Activated naive CD4-positive, alpha-beta T cell treated with anti-CD3 and anti-CD28 coated beads, Interleukin-2, amount 10 ng/mL, durations not matched to agents 5 hours and 36 hours (primary cell): ENCODE measurements around the gene ALKBH6. TPM values are rescaled to one million over a fixed set of nuclear protein-coding genes. Genes with fewer than 3 reads are reported as not detected.

ENCODE experiments used
- total RNA-seq, 2 experiments: library from RNA; stranded (reverse); gene quantifications; one replicate each; pipeline ENCODE4 v1.2.3, GENCODE V29; 2021

ALKBH6 gene
- 10 to 100 TPM; 42.1 to 44.0 TPM for total RNA-seq

DNA sequence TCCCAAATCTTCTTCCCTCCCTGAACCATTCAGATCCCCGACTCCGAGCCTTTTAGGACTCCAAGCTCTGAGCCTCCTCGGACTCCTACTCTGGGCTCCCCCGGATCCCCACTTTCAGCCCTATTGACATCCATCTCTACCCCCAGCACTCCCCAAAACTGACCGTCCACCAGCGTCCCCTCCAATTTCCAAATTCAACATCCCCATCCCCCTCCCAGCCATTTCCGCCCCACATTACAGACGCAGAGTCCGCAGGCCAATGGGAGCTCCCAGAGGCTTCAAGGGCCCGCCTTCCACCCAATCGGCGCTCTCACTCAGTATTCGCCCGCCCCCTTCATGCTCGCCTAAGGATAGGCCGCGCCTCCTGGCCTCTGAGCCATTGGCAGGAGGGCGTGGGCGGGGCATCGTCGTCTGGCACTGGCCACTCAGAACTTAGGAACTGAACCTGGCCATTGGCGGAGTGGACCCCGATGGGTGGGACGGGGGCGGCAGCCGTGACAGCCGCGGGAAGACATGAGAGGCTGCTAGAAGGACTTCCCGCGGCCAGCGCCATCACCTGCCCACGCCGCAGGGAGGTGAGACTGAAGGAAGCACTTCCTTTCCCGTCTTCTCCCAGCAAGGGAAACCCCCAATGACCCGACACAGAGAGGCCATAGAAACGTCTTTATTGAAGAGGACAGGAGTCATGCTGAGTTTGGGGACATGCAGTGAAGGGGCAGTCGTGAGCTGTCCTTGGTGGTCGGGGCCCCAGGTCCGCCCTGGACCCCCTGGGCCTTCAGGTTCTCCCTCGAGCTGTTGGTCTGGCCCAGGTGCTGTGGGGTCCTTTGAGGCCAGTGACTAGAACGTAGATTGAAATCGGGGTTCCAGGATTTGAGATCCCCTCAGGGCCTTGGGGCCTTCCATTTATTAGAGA, at the start of gene ALKBH6:
ALKBH6 (minus strand) TSS at position 202 of the 913 bp plus-strand sequence. CDS start 816 bp downstream, outside the sequence.

DNA sequence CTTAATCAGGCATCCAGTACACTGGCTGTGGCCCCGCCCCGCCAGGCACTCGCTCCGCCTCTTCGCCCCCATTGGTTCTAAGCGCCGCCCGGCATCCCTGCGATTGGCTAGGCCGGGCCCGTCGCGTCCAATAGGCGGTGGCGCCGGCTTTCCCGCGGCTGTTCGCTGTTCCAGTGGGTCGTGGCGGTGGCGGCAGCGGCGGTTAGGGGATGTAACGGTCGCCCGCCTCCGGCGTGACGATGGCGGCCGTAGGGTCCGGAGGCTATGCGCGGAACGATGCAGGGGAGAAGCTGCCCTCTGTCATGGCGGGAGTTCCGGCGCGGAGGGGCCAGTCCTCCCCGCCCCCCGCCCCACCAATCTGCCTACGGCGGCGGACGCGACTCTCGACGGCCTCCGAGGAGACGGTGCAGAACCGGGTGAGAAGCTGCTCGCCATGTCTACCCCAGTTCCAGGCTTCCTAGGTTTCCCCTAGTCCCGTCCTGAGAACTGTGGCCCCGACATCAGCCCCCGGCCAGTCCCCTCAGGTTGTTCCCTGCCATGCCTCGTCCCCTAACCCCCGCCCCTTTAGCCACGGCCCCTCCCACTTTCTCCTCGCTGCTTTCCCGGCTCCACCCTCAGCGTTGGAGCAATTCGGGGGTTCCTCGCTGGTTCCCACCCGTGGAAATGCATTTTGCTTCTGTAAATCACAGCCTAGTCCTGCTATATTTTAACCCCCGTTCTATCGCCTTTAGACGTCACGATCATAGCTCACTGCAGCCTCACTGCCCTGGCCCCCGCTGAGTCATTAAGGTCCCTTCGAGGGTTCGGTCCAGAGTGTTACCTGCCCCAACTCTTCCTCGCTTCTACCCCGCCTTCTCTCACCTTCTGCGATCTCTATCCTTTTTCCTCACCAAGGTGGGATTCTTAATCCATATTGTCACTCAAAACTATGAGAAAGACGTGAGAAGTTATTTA, 41.0 kb upstream of the ALKBH6 start, which contains the start of gene WDR62:
WDR62 (plus strand) TSS at position 165 of the 954 bp plus-strand sequence; CDS start at position 240, 75 bp downstream.

DNA sequence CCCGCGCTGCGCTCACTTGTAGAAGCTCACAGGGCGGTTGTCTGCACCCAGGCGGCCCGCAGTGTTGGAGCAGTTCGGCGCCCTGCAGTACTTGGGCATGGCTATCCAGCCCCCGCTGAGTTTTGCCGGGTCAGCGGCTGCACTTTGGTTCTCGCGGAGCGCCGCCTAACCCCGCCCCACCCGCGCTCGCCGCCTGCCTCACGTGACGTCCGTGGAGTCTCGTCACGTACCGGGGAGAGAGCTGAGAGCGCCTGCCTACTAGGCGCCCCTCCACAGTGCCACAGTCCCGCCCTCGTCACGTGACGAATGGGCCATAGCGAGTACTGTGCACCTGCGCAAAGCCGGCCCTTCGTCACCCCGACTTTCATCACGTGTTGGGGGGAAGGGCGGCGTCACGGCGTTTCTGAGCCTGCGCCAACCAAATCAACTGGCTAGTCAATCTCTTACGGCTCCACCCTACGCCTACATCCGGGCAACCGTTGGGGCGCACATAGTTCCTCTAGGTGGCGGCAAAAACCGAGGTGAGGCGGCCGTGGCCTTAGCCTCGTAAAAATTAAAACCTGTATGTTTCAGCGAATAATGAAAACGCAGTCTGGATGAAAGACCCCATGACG, 40.2 kb upstream of the ALKBH6 start, which contains the start of gene THAP8:
THAP8 (minus strand) TSS at position 167 of the 614 bp plus-strand sequence; CDS start at position 99, 68 bp downstream.

GRCh38 chr19:36032251-36033104, 18.5 kb upstream of the ALKBH6 start, which contains the start of gene CLIP3:
CLIP3 (minus strand) TSS chr19:36032873; CDS start chr19:36032357, 516 bp downstream.

GRCh38 chr19:36008336-36008978, 5.6 kb downstream of the ALKBH6 start, which contains the start of gene SYNE4:
SYNE4 (minus strand) TSS chr19:36008813; CDS start chr19:36008681, 132 bp downstream.

DNA sequence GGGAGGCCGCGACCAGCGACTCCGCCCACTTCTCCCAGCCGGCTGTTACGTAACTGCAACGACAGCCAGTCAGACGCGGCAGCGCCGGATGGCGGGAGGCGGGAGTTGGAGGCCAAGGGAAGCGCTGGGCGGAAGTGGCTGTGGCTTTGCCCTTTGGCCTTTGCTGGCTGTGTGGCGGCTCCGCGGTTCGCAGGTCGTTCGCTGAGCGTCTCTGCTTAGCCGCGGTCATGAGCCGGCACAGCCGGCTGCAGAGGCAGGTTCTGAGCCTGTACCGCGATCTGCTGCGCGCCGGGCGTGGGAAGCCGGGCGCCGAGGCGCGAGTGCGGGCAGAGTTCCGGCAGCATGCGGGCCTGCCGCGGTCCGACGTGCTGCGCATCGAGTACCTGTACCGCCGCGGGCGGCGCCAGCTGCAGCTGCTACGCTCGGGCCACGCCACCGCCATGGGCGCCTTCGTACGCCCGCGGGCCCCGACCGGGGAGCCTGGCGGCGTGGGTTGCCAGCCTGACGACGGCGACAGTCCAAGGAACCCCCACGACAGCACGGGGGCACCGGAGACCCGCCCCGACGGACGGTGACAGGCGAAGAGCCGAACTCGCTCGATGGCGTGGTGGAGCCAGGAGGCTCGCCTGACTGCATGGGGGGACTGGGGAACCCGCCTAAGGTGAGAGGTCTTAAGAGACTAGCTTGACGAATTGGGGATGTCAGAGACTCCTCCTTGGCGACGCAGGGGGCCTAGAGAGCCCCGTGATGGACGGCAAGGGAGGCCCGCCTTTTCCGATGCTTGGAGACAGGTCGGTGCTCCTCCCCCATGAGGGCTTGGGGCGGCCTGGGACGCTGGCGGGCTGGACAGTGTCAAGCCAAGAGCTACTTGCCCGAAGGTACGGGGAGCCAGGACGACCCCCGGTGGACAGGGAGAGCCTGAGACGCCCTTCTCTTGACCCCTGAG, 18.7 kb downstream of the ALKBH6 start, which contains the start of gene SDHAF1:
SDHAF1 (plus strand) TSS at position 141 of the 946 bp plus-strand sequence; CDS start at position 228, 87 bp downstream.

Other genes with a start within 250 kb of the ALKBH6 start
- 10 to 100 TPM; 57.0 to 75.7 TPM for gene ARHGAP33, start 238.6 kb downstream of the ALKBH6 start, total RNA-seq
- not detected for gene PRODH2, start 201.4 kb downstream of the ALKBH6 start, total RNA-seq
- not detected for gene NPHS1, start 161.7 kb downstream of the ALKBH6 start, total RNA-seq
- under 1 TPM; 0.30 to 0.63 TPM for gene KIRREL2, start 157.3 kb downstream of the ALKBH6 start, total RNA-seq
- gene APLP1, start 145.6 kb downstream of the ALKBH6 start, total RNA-seq: 1 to 10 TPM in 1 of 2 experiments, under 1 TPM in 1; 0.30 to 1.2 TPM
- 10 to 100 TPM; 35.6 to 42.9 TPM for gene NFKBID, start 113.7 kb downstream of the ALKBH6 start, total RNA-seq
- 100 to 1,000 TPM; 195 to 204 TPM for gene HCST, start 111.7 kb downstream of the ALKBH6 start, total RNA-seq
- gene TYROBP, start 105.9 kb downstream of the ALKBH6 start, total RNA-seq: under 1 TPM in 1 of 2 experiments, not detected in 1; 0.43 TPM
- 10 to 100 TPM; 12.4 to 13.0 TPM for gene LRFN3, start 77.8 kb downstream of the ALKBH6 start, total RNA-seq
- gene SDHAF1, start 19.0 kb downstream of the ALKBH6 start, total RNA-seq: 10 to 100 TPM; 17.4 to 19.6 TPM
- gene SYNE4, start 5.4 kb downstream of the ALKBH6 start, total RNA-seq: 1 to 10 TPM; 1.6 to 2.0 TPM
- gene CLIP3, start 18.7 kb upstream of the ALKBH6 start, total RNA-seq: 1 to 10 TPM; 1.5 TPM
- 1 to 10 TPM; 5.7 to 6.4 TPM for gene THAP8, start 40.1 kb upstream of the ALKBH6 start, total RNA-seq
- gene WDR62, start 40.7 kb upstream of the ALKBH6 start, total RNA-seq: 10 to 100 TPM; 23.7 to 26.4 TPM
- gene OVOL3, start 96.9 kb upstream of the ALKBH6 start, total RNA-seq: not detected
- 10 to 100 TPM; 48.1 to 48.4 TPM for gene POLR2I, start 100.7 kb upstream of the ALKBH6 start, total RNA-seq
- 100 to 1,000 TPM; 164 to 169 TPM for gene TBCB, start 101.3 kb upstream of the ALKBH6 start, total RNA-seq
- 100 to 1,000 TPM; 423 to 425 TPM for gene CAPNS1, start 125.9 kb upstream of the ALKBH6 start, total RNA-seq
- not detected for gene COX7A1, start 138.2 kb upstream of the ALKBH6 start, total RNA-seq
- gene ZNF565, start 200.5 kb upstream of the ALKBH6 start, total RNA-seq: 1 to 10 TPM; 3.8 to 4.5 TPM
- 10 to 100 TPM; 63.6 to 66.9 TPM for gene ZNF146, start 200.9 kb upstream of the ALKBH6 start, total RNA-seq